ENCODE measurements around the gene ATXN7.

- TF ChIP-seq CTCF (conservative IDR thresholded peaks at IDR 0.05 in 1 of 2, IDR thresholded peaks at IDR 0.05 in 1 of 2; ENCODE audit: low read depth in 1 of 2, low read length in 2 of 2) (no peak), EZH2 (IDR thresholded peaks at IDR 0.05; ENCODE audit: low read length, missing control alignments) (no peak)
Measured at GRCh38 chr3:63947594-63947993, 83.9 kb downstream of the ATXN7 start.

Data from fibroblast of lung (primary cell).